Hepatocyte (in vitro differentiated cells): ENCODE measurements around the gene CARS2.

Experiments
- CTCF ChIP-seq: fragments of 200-600 bp; sonication (generic); IDR thresholded peaks from 2 replicates; pipeline ENCODE4 v1.5.1; 2016; ENCODE audit warnings: antibody characterized with exemption, mild to moderate bottlenecking; ENCODE audit not compliant: poor library complexity
- EZH2 ChIP-seq: fragments of 200-600 bp; sonication (generic); IDR thresholded peaks from 2 replicates; pipeline ENCODE4 v1.6.1; 2016; ENCODE audit warnings: antibody characterized with exemption, mild to moderate bottlenecking, borderline replicate concordance

DNA sequence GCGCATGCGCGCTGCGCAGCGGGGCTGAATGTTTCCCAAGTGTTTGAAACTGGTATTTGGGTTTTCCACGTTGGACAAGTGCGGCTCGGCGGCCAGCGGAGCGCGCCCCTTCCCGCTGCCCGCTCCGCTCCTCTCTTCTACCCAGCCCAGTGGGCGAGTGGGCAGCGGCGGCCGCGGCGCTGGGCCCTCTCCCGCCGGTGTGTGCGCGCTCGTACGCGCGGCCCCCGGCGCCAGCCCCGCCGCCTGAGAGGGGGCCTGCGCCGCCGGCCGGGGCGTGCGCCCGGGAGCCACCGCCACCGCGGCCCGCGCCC, 7.7 kb upstream of the CARS2 start, which contains the start of gene ING1:
- TF ChIP-seq CTCF: no peak
- no peak for TF ChIP-seq EZH2
